ENCODE measurements around the gene RNF182. TPM values are rescaled to one million over a fixed set of nuclear protein-coding genes. Genes with fewer than 3 reads are reported as not detected.

The RNF182 gene
- polyA plus RNA-seq, 1 of the 3 experiments (the other 2 are of a cell fraction) = 8.0 TPM

DNA sequence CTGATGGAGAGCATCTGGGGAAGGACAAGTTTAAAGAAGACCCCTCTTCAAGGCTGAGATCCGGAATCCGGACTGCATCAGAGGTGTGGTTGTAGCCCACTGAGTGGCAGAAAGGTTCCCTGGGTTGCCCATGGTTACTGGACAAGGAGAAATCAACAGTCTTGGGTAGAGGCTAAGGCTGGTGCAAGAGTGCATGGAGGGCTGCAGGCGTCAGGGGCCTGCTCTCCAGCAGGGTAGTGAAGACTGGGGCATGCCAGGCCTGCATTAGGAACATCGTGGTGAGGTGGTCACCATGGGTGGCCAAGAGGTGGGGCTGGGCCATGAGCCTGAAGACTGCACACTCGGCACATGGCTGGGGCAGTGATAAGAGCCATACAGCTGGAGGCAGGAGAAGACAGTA is 91.2 kb downstream of the RNF182 start:
- WGBS (ENCODE audit: low lambda C conversion rate) = 68% methylated on average over 3 of the region's 5 CpGs
- Histone ChIP-seq H3K4me3 (ENCODE audit: low read depth in 2 of 2, low read length in 1 of 2) (no peak overlapping the region), H3K9me3 (no peaks in the 10 kb centered on the region), H2AFZ (ENCODE audit: low read depth) (no peak overlapping the region), H3F3A (replicated peaks; ENCODE audit: insufficient read depth) (no peaks in the 10 kb centered on the region), H3K79me2 (ENCODE audit: insufficient read depth) (no peaks in the 10 kb centered on the region), H3K27ac (ENCODE audit: low read depth in 2 of 2, low read length in 1 of 2) (no peak overlapping the region), H3K9me2 (no peaks in the 10 kb centered on the region), H3K9ac (no peak overlapping the region), H3K4me1 (ENCODE audit: control insufficient read depth in 1 of 2, insufficient read depth in 2 of 2, low read depth in 1 of 2, low read length in 1 of 2) (no peaks in the 10 kb centered on the region), H4K20me1 (ENCODE audit: insufficient read depth) (no peaks in the 10 kb centered on the region), H3K27me3 (ENCODE audit: insufficient read depth) (no peaks in the 10 kb centered on the region), H3K36me3 (replicated peaks in 1 of 2; ENCODE audit: control insufficient read depth in 1 of 2, insufficient read depth in 2 of 2, low read length in 1 of 2) (no peaks in the 10 kb centered on the region), H3K4me2 (no peak overlapping the region)
- ChIA-PET CTCF (no interaction called here), POLR2A (no interaction called here)
- TF ChIP-seq MXI1 (IDR thresholded peaks at IDR 0.05; ENCODE audit: low read depth, low read length) (no peak), EZH2phosphoT487 (IDR thresholded peaks at IDR 0.05; ENCODE audit: borderline replicate concordance, low read depth) (no peak), NRF1 (IDR thresholded peaks at IDR 0.05; ENCODE audit: low read depth, low read length) (no peak), RCOR1 (IDR thresholded peaks at IDR 0.05; ENCODE audit: low read length) (no peak), RAD21 (IDR thresholded peaks at IDR 0.05; ENCODE audit: low read length) (no peak), GABPA (IDR thresholded peaks at IDR 0.05; ENCODE audit: low read depth) (no peak), NFIC (IDR thresholded peaks at IDR 0.05; ENCODE audit: borderline replicate concordance) (no peak), SMC3 (IDR thresholded peaks at IDR 0.05; ENCODE audit: low read depth, low read length) (no peak)
- TF ChIP-seq, protein P1, sequence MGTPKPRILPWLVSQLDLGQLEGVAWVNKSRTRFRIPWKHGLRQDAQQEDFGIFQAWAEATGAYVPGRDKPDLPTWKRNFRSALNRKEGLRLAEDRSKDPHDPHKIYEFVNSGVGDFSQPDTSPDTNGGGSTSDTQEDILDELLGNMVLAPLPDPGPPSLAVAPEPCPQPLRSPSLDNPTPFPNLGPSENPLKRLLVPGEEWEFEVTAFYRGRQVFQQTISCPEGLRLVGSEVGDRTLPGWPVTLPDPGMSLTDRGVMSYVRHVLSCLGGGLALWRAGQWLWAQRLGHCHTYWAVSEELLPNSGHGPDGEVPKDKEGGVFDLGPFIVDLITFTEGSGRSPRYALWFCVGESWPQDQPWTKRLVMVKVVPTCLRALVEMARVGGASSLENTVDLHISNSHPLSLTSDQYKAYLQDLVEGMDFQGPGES (IDR thresholded peaks at IDR 0.05; ENCODE audit: low read depth, low read length) = no peak
- TF ChIP-seq, protein P2, sequence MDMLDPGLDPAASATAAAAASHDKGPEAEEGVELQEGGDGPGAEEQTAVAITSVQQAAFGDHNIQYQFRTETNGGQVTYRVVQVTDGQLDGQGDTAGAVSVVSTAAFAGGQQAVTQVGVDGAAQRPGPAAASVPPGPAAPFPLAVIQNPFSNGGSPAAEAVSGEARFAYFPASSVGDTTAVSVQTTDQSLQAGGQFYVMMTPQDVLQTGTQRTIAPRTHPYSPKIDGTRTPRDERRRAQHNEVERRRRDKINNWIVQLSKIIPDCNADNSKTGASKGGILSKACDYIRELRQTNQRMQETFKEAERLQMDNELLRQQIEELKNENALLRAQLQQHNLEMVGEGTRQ (IDR thresholded peaks at IDR 0.05; ENCODE audit: borderline replicate concordance, low read depth, low read length) = no peak
- TF ChIP-seq, protein P3, sequence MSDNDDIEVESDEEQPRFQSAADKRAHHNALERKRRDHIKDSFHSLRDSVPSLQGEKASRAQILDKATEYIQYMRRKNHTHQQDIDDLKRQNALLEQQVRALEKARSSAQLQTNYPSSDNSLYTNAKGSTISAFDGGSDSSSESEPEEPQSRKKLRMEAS (IDR thresholded peaks at IDR 0.05; ENCODE audit: low read depth) = no peak
- DNase-seq = no peak

DNA sequence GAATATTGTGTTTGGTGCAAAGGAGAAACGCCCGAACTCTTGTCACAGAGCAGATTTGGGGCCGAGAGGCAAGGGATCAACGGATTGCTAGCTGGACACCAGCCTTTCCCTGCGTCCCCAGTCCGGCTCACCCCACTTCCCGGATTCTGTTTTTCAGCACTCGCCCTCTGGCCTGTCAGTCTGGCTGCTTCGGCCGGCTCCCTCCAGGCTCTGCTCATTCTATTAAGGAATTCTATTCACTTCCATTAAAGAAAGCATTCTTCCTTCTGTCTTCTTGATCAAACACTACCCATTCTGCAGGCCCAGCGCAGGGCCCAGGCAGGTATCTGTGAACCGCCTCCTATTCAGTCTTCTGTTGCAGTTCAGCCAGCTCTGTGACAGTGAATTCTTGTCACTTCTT is 91.7 kb downstream of the RNF182 start:
- Histone ChIP-seq H2AFZ (ENCODE audit: low read depth) (no peak overlapping the region), H3K36me3 (replicated peaks in 1 of 2; ENCODE audit: control insufficient read depth in 1 of 2, insufficient read depth in 2 of 2, low read length in 1 of 2) (no peaks in the 10 kb centered on the region), H3K4me3 (ENCODE audit: low read depth in 2 of 2, low read length in 1 of 2) (no peak overlapping the region), H3K4me2 (no peak overlapping the region), H3K9me3 (no peaks in the 10 kb centered on the region), H3K27ac (ENCODE audit: low read depth in 2 of 2, low read length in 1 of 2) (no peak overlapping the region), H3K79me2 (ENCODE audit: insufficient read depth) (no peaks in the 10 kb centered on the region), H3K9me2 (no peaks in the 10 kb centered on the region), H3K4me1 (ENCODE audit: control insufficient read depth in 1 of 2, insufficient read depth in 2 of 2, low read depth in 1 of 2, low read length in 1 of 2) (no peaks in the 10 kb centered on the region), H3F3A (replicated peaks; ENCODE audit: insufficient read depth) (no peaks in the 10 kb centered on the region), H3K27me3 (ENCODE audit: insufficient read depth) (no peaks in the 10 kb centered on the region), H4K20me1 (ENCODE audit: insufficient read depth) (no peaks in the 10 kb centered on the region), H3K9ac (no peak overlapping the region)
- CTCF ChIA-PET = no interaction called here
- WGBS (ENCODE audit: low lambda C conversion rate) = 90% methylated on average over 12 of the region's 12 CpGs
- POLR2A ChIA-PET = no interaction called here
- TF ChIP-seq MEF2A (IDR thresholded peaks at IDR 0.05; ENCODE audit: borderline replicate concordance, low read depth) (no peak), GATA2 (CRISPR knock-in tag; IDR thresholded peaks at IDR 0.05) (no peak), RFX5 (IDR thresholded peaks at IDR 0.05; ENCODE audit: low read length) (no peak), POLR2AphosphoS5 (IDR thresholded peaks at IDR 0.05; ENCODE audit: low read depth, low read length) (no peak), SIN3A (IDR thresholded peaks at IDR 0.05; ENCODE audit: borderline replicate concordance, low read depth, low read length) (no peak), CHD2 (IDR thresholded peaks at IDR 0.05; ENCODE audit: low read length, partially characterized antibody) (no peak), TEAD4 (IDR thresholded peaks at IDR 0.05; ENCODE audit: borderline replicate concordance, insufficient read depth) (no peak)
- TF ChIP-seq, protein P1 (IDR thresholded peaks at IDR 0.05; ENCODE audit: low read depth, low read length) = no peak
- TF ChIP-seq, protein P4, sequence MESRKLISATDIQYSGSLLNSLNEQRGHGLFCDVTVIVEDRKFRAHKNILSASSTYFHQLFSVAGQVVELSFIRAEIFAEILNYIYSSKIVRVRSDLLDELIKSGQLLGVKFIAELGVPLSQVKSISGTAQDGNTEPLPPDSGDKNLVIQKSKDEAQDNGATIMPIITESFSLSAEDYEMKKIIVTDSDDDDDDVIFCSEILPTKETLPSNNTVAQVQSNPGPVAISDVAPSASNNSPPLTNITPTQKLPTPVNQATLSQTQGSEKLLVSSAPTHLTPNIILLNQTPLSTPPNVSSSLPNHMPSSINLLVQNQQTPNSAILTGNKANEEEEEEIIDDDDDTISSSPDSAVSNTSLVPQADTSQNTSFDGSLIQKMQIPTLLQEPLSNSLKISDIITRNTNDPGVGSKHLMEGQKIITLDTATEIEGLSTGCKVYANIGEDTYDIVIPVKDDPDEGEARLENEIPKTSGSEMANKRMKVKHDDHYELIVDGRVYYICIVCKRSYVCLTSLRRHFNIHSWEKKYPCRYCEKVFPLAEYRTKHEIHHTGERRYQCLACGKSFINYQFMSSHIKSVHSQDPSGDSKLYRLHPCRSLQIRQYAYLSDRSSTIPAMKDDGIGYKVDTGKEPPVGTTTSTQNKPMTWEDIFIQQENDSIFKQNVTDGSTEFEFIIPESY (IDR thresholded peaks at IDR 0.05; ENCODE audit: borderline replicate concordance, low read depth) = no peak
- no peak for DNase-seq
